Kidney epithelial cell (primary cell): ENCODE data around the gene WDR43. TPM values are rescaled to one million over a fixed set of nuclear protein-coding genes. Genes with fewer than 3 reads are reported as not detected.

Experiments used
- DNase-seq: peaks from one replicate; pipeline ENCODE4 v3.0.0-alpha.2; 2010; ENCODE audit warnings: low read depth
- H3K27me3 ChIP-seq: 2 replicates; pipeline ENCODE4 v1.6.0; 2011; ENCODE audit warnings: low read length; ENCODE audit not compliant: control insufficient read depth, insufficient read depth
- H3K36me3 ChIP-seq: 2 replicates; pipeline ENCODE4 v1.5.1; 2011; ENCODE audit warnings: low read length; ENCODE audit not compliant: control insufficient read depth, insufficient read depth
- H3K4me3 ChIP-seq: 2 replicates; pipeline ENCODE4 v1.5.1; 2011; ENCODE audit warnings: low read depth, mild to moderate bottlenecking, control low read depth, low read length
- total RNA-seq: library from RNA; depleted of rRNA; stranded (reverse); fragments of >200 nt; gene quantifications from 2 replicates; pipeline ENCODE4 v1.2.3, GENCODE V29; 2015
- TF ChIP-seq, protein P1 (sequence below): IDR thresholded peaks from 2 replicates; pipeline ENCODE4 v1.5.1; 2011; ENCODE audit warnings: mild to moderate bottlenecking, moderate library complexity, low read length, control low read depth, inconsistent platforms; ENCODE audit not compliant: insufficient read depth, poor library complexity, severe bottlenecking

Gene WDR43
- total RNA-seq, 1 donor from 2014 or later, result 66.0 TPM

DNA sequence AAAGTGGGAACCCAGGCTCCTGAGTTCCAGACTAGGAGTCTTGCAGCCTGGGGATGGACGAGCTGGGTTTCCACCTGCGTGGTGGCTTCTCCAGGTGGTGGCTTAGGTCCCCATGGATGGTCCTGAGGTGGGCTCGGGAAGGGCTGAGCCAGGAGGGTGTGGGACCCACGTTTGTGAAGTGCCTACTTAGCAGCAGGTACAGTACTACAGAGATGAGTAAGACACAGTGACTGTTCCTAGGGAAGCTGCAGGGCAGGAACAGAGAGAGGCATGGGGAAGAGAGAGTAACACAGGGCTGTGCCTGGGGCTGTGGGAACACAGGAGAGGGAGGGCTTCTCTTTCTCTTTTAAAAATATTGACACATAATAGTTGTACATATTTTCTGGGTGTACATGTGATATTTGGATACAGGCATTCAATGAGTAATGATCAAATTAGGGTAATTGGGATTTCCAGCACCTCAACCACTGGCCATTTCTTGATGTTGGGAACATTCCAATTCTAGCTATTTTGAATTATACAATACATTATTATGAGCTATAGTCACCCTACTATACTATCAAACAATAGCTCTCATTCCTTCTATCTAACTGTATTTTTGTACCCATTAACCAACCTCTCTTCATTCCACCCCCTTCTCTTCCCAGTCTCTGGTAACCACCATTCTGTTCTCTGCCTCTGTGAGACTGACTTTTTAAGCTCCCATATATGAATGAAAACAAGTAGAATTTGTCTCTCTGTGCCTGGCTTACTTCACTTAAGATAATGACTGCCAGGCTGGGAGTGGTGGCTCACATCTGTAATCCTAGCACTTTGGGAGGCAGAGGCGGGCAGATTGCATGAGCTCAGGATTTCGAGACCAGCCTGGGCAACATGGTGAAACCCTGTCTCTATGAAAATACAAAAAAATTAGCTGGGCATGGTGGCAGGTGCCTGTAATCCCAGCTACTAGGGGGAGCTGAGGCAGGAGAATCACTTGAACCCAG, 101.6 kb downstream of the WDR43 start:
- no peaks in the 10 kb centered on the region for H3K27me3 ChIP-seq
- no peak overlapping the region for H3K4me3 ChIP-seq
- DNase-seq, result no peak
- no peaks in the 10 kb centered on the region for H3K36me3 ChIP-seq
- TF ChIP-seq, protein P1, sequence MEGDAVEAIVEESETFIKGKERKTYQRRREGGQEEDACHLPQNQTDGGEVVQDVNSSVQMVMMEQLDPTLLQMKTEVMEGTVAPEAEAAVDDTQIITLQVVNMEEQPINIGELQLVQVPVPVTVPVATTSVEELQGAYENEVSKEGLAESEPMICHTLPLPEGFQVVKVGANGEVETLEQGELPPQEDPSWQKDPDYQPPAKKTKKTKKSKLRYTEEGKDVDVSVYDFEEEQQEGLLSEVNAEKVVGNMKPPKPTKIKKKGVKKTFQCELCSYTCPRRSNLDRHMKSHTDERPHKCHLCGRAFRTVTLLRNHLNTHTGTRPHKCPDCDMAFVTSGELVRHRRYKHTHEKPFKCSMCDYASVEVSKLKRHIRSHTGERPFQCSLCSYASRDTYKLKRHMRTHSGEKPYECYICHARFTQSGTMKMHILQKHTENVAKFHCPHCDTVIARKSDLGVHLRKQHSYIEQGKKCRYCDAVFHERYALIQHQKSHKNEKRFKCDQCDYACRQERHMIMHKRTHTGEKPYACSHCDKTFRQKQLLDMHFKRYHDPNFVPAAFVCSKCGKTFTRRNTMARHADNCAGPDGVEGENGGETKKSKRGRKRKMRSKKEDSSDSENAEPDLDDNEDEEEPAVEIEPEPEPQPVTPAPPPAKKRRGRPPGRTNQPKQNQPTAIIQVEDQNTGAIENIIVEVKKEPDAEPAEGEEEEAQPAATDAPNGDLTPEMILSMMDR, result no peak

DNA sequence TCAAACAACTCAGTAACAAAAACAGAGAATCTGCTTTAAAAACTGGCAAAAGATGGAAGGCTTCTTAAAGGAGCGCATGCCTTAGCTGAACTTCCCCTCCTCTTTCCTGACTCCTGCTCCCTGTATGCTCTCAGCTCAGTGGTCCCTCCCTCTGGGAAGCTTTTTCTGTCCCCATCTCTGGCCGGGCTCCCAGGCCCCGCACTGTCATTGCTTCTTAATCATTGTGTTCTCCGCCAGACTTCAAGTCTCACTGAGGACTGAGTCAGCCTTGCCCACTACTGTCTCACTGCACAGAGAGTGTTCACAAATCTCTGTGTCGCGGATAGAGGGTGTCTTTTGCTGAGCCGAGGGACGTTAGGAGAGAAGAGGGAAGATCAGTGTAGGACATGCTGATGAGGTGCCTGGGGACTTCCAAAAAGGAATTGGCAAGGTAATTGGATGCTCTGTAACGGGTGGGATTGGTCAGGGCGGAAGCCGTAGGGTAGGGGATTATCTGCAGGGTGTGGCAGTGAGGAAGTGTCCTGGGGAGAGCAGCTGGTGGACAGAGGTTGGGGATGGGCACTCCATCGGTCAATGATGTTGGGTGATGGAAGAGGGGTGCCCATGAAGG, 102.9 kb downstream of the WDR43 start:
- Histone ChIP-seq H3K4me3 (no peak overlapping the region), H3K27me3 (no peaks in the 10 kb centered on the region), H3K36me3 (no peaks in the 10 kb centered on the region)
- TF ChIP-seq, protein P1, result no peak
- no peak for DNase-seq

Other genes with a start within 250 kb of the WDR43 start
- gene PPP1CB, start 142.8 kb upstream of the WDR43 start, total RNA-seq, result 181 and 203 TPM in 2 replicates
- gene SPDYA, start 83.8 kb upstream of the WDR43 start, total RNA-seq, result 0.34 TPM in 1 of 2 replicates, not detected in the other
- 9.9 and 11.3 TPM in 2 replicates for gene TRMT61B, start 24.4 kb upstream of the WDR43 start, total RNA-seq
- not detected in 2 replicates for gene TOGARAM2, start 86.6 kb downstream of the WDR43 start, total RNA-seq
- gene PCARE, start 179.9 kb downstream of the WDR43 start, total RNA-seq, result not detected in 2 replicates
- gene CLIP4, start 220.7 kb downstream of the WDR43 start, total RNA-seq, result 53.5 and 56.1 TPM in 2 replicates